ENCODE results near the gene DYNLT4.
"Not testable (repeated sequence)": the region's sequence is repeated elsewhere in the genome, so short reads cannot be mapped to it uniquely, and the experiment has no call there.

DYNLT4 gene

DNA sequence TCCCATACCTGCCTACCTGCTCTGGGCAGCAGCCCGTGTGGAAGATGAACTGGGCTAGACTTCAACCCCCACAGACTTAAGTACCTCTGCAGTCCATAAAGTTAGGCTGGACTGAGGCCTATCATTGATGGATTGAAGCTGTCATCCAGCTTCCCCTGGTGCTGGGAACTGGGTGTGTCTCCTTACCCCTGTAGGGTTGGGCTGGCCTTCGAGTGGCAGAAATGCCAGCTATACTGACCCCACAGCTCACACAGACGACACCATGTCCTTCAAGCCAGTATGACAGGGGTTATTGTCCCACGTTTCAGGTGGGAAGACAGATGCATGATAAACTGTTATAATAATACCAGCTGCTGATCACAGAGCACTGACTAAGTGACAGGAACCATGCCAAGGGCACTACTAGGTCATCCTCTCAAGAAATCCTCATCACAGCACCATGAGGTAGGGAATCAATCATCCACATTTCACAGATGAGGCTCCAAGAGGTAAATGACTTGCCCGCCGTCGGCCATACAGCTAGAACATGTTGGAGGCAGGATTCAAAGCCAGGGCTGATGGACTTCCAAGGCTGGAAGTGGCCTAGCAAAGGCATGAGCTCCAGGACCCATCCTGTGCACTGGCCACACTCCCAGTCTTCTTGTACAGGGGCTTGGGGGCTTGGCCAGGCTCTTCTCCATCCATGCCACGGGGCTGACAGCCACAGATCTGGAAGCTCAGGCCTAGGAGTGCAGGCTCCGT, 18.9 kb downstream of the DYNLT4 start, which contains the start of gene BEST4:
Gene BEST4, minus strand, starts transcription at position 51 of the 741 bp plus-strand sequence. CDS start 465 bp downstream, outside the sequence.
- no peak for DNase-seq (ENCODE audit: low read depth in 2 of 2)

- no peak for DNase-seq (ENCODE audit: low read depth in 2 of 2)
These were observed 19.6 kb downstream of the DYNLT4 start for GRCh38 chr1:44787506-44787905.

DNA sequence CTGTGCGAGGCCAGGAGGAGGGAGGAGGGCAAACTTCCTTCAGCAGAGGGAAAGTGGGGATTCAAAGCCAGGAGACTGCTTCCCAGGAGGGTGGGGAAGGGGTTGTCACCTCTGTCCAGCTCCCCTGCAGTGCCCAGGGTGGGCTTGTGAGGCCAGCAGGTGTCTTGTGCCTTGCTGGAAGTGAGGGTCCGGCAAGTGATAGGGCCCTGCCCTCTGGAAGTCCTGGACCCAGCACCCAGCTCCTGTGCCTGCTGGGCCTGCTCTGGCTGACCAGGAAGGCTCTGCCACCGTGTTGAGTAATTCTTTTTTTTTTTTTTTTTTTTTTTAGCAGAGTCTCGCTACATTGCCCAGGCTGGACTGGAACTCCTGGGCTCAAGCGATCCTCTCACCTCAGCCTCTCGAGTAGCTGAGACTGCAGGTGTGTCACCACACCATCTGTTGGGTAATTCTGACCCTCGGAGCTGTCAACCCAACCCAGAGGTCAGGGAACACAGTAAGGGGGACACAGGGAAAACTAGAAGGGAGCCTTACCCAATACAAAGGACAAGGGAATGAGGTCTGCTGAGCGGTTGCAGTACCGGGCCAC, 20.2 kb downstream of the DYNLT4 start:
- no peak for DNase-seq (ENCODE audit: low read depth in 2 of 2)

GRCh38 chr1:44786138-44786840, 20.9 kb downstream of the DYNLT4 start:
- no peak for DNase-seq (ENCODE audit: low read depth in 2 of 2)

DNA sequence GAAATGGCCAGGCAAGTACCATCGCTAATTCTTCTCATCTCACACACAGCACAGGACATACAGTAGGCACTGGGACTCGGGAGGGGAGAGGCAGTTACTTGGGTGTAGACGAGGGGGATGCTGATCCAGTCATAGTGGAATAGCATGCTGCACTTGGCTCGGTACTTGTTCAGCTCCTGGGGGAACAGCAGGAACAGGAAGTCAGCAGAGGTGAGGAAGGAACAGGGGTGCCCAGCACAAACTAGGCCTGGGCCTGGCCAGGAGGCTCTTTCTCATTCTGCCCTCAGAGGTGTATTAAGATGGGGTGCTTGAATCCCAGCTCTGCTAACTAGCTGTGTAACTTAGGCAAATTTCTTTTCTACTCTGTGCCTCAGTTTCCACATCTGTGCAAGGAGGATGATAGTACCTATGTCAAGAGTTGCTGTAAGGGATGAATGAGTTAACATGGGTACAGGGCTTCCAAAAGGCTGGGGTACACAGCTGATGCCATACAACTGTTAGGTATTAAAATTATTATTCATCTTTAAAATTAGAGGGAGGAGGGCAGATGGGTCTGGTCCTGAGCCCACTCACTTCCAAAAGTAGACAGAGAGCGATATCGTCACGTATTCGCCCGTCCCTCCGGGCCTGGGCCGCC, 21.5 kb downstream of the DYNLT4 start:
- no peak for DNase-seq (ENCODE audit: low read depth in 2 of 2)

- no peak for DNase-seq (ENCODE audit: low read depth in 2 of 2)
These were observed 22.1 kb downstream of the DYNLT4 start for GRCh38 chr1:44785029-44785380.

DNA sequence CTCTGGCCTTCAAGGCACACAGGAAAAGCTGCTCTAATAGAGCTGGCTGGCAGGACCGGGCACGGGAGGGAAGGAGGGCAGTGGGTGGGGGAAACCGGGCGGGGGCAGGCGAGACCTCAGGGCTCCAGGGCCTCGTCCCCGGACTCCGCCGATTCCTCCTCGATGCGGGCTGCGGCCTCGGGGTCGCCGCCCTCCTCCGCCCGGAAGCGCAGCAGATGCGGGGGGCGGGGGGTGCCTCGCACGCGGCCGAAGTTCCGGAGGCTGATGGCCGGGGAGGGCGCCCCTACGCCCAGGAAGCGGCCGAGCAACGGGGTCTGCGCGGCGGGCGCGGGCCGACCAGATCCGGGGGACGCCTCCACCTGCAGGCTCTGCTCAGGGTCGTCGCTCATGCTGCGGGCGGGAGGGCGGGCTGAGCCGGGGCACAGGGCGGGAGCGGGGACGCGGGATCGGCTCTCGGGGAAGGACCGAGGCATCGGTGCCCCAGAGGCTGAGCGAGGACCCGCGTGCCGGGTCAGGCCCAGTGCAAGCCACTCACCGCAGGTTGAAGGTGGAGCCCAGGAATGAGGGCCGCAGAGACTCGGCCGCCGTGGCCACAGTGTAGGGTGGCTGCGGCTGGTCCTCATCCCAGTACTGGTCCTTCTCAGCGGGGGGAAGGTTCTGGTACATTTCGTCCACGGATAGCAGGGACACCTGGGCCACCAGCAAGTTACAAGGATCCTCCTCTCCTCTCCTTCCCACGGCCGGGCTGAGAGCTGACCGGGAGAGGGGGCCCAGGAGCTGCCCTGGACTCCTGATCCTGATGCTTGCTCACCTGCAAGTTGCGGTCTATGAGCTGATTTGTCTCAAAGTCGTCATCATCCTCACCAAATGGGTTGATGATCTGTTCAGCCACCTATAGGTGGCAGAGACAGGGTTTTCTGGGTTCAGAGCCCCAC, 22.8 kb downstream of the DYNLT4 start:
- DNase-seq (ENCODE audit: low read depth in 2 of 2): no peak

- no peak for DNase-seq (ENCODE audit: low read depth in 2 of 2)
These were observed 23.5 kb downstream of the DYNLT4 start for GRCh38 chr1:44783697-44784093.

DNA sequence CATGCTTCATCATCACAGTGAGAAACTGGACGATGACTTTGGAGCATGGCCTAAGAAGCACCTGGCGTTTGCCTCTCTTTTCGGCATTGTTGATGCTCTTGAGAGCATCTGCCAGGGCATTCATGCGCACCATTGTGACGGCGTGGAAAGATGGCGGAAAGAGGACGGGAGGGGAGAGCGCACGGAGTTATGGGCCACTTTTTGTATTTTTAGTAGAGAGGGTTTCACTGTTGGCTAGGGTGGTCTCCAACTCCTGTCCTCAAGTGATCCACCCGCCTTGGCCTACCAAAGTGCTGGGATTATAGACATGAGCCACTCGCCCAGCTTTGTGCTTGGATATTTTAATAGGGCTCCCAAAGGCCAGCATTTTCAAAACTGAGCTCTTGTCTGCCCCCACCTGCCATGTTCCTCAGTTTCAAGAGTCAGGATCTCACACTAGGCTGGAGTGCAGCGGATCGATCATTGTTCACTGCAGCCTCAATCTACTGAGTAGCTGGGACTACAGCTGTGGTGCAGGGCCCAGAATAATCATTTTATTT, 26.5 kb downstream of the DYNLT4 start:
- DNase-seq (ENCODE audit: low read depth in 2 of 2): no peak

GRCh38 chr1:44778705-44779576, 28.2 kb downstream of the DYNLT4 start:
- no peak for DNase-seq (ENCODE audit: low read depth in 2 of 2)

DNA sequence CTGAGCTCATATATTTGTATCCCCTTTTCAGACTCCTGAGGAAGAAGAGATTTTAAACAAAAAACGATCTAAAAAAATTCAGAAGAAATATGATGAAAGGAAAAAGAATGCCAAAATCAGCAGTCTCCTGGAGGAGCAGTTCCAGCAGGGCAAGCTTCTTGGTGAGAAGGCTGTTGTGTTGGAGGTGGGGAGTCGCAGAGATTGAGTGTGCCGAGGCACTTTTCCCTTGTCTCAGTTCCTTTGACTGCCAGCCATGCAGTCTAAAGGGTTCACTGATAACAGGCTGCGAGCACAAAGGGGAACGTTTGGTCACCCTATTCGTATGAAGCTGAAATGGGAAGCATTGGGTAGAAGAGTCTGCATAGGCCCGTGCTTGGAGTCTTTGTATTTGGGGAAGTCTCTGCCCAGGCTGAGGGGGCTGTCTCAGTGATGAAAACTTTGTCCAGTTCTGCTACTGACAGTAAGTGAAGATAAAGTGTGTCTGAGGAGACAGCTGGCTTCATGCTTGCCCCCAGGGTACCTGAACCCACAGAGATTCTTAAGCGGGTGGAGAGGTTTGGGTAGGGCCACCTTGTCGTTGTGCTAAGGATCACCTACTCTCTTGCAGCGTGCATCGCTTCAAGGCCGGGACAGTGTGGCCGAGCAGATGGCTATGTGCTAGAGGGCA, 29.0 kb downstream of the DYNLT4 start:
- no peak for DNase-seq (ENCODE audit: low read depth in 2 of 2)

- no peak for DNase-seq (ENCODE audit: low read depth in 2 of 2)
These were observed 29.6 kb downstream of the DYNLT4 start for GRCh38 chr1:44777547-44777946.

DNA sequence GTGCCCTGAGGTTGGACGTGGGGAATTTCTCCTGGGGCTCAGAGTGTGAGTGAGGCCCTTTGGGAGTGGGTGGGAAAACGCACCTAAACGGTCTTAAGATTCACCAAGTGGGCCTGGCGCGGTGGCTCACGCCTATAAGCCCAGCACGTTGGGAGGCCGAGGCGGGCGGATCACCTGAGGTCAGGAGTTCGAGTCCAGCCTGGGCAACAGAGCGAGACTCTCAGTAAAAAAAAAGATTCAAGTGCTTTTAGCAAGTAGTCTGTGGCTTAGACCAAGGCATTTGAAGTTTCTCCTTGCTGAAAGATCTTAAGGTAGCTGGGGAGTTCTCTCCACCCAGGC, 30.5 kb downstream of the DYNLT4 start:
- no peak for DNase-seq (ENCODE audit: low read depth in 2 of 2)

- no peak for DNase-seq (ENCODE audit: low read depth in 2 of 2)
These were observed 31.0 kb downstream of the DYNLT4 start for GRCh38 chr1:44775930-44776729.

DNA sequence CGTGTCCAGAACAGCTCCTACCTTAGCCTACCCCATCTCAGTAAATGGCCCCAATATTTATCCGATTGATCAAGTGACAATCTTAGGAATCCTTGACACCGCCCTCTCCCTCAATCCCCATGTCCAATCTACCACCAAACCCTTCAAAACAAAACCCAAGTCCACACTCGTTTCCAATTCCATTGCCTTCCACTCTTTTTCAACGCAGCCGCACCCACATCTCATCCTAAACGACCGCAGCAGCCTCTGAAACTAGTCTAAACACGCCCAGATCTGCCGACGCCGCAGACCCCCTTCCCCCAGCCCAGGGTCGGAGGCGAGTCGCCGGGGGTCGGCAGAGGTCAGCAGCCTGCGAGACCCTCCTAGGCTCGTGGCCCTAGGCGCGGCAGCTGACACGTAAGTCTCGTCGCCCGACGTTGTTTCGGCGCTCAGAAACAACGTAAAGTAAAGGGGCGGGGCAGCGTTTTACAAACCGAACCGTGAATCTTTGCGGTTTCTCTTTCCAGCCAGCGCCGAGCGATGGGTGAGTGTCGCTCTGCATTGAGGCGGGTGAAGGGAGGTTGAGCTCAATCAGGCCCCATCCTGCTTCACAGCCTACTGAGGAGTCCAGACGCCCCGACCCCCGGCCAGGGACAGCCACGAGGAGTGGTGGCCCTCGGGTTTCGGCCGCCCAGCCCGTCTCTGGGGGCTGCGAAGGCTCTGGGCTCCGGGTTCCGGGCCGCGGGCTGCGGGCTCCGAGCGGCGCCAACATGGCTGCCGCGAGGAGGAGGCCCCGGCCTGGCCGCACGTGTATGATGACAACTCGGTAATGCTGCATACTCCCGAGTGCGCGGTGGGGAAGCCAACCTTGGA, 31.8 kb downstream of the DYNLT4 start, which contains the start of gene RPS8:
Gene RPS8, plus strand, starts transcription at position 463 of the 852 bp plus-strand sequence. Its CDS starts 57 bp downstream, at position 520.
- peak; percentile 82 to 84 for DNase-seq (ENCODE audit: low read depth in 2 of 2)

GRCh38 chr1:44766421-44766820, 40.7 kb downstream of the DYNLT4 start:
- DNase-seq (ENCODE audit: low read depth in 2 of 2): not testable (repeated sequence)

GRCh38 chr1:44760876-44761275, 46.3 kb downstream of the DYNLT4 start:
- DNase-seq (ENCODE audit: low read depth in 2 of 2): no peak

DNA sequence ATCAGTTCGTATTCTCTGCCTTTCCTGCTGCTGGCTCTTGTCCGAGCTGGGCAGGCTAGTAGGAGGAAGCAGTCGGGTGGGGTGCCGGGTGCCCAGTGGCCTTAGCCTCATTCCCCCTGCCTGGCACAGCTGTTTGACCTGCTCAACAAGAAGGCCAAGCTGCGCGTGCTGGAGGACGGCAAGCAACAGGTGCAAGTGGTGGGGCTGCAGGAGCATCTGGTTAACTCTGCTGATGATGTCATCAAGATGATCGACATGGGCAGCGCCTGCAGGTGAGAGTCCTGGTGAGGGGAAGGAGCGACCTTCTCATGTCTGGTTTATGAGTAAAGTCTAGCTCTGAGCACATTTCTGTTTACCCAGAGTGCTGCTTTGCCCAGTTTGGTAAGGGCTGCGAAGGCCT, 48.1 kb downstream of the DYNLT4 start:
- no peak for DNase-seq (ENCODE audit: low read depth in 2 of 2)

All from fibroblast of skin of left biceps (primary cell).